Naive thymus-derived CD8-positive, alpha-beta T cell (primary cell): Measurements from ENCODE around the gene DIS3L2. TPM values are rescaled to one million over a fixed set of nuclear protein-coding genes. Genes with fewer than 3 reads are reported as not detected.

ENCODE experiments used
- ATAC-seq, 2 donors: fragments of 150-1000 bp; cut with Tn5 transposase in 1 of 2; sonication (Bioruptor Pico), chemical (Tn5 transposase) in 1 of 2; 1 replicate in 1 of 2; 2 replicates in 1 of 2; pipeline ENCODE4 v1.10.0; 2021; ENCODE audit warnings: mild to moderate bottlenecking in 2 of 2, moderate library complexity in 2 of 2
- POLR2A ChIA-PET: fragments of 350-600 bp; sonication (Branson Sonifier 250); formaldehyde crosslinking; loops from one replicate; lab custom pipeline; 2021; ENCODE audit warnings: antibody characterized with exemption; lab: Charles Lee
- DNase-seq, 10 donors: peaks; one replicate each; pipeline versions ENCODE4 v3.0.0 to v3.0.0-alpha.2; 2020 to 2022
- H3K27ac Mint-ChIP-seq, 10 donors: one replicate each; pipeline ENCODE4 v1.8.0; 2020 to 2022; ENCODE audit warnings: mild to moderate bottlenecking in 10 of 10, mixed read lengths in 10 of 10, moderate library complexity in 4 of 10, inconsistent platforms in 1 of 10
- H3K27me3 Mint-ChIP-seq, 5 donors: one replicate each; pipeline ENCODE4 v1.8.0; 2021 to 2022; ENCODE audit warnings: mixed read lengths in 5 of 5
- H3K36me3 Mint-ChIP-seq, 3 donors: one replicate each; pipeline ENCODE4 v1.8.0; 2020 to 2022; ENCODE audit warnings: mixed read lengths in 3 of 3, mild to moderate bottlenecking in 2 of 3, inconsistent platforms in 1 of 3
- H3K4me1 Mint-ChIP-seq, 4 donors: one replicate each; pipeline ENCODE4 v1.8.0; 2021 to 2022; ENCODE audit warnings: mixed read lengths in 4 of 4
- H3K4me3 Mint-ChIP-seq, 10 donors: one replicate each; pipeline ENCODE4 v1.8.0; 2020 to 2022; ENCODE audit warnings: mild to moderate bottlenecking in 10 of 10, mixed read lengths in 10 of 10, moderate library complexity in 6 of 10, inconsistent platforms in 1 of 10
- H3K9me3 Mint-ChIP-seq, 9 donors: one replicate each; pipeline ENCODE4 v1.8.0; 2020 to 2022; ENCODE audit warnings: mixed read lengths in 9 of 9, mild to moderate bottlenecking in 3 of 9, inconsistent platforms in 1 of 9, moderate library complexity in 1 of 9
- polyA plus RNA-seq, 3 donors: library from polyadenylated mRNA; unstranded; fragments of 300-500 nt; fragmentation: Illumina TruSeq; gene quantifications; one replicate each; pipeline ENCODE4 v1.2.3, GENCODE V29; 2021
- total RNA-seq, 8 experiments: library from RNA in 2 of 8; stranded (reverse) in 2 of 8; gene quantifications; one replicate each; pipeline ENCODE4 v1.2.3 and lab custom pipeline; 2021 to 2026

DIS3L2 gene
- total and polyA plus RNA-seq, 5 experiments from 2014 or later: 12.5 to 59.1 (median 17.2) TPM

DNA sequence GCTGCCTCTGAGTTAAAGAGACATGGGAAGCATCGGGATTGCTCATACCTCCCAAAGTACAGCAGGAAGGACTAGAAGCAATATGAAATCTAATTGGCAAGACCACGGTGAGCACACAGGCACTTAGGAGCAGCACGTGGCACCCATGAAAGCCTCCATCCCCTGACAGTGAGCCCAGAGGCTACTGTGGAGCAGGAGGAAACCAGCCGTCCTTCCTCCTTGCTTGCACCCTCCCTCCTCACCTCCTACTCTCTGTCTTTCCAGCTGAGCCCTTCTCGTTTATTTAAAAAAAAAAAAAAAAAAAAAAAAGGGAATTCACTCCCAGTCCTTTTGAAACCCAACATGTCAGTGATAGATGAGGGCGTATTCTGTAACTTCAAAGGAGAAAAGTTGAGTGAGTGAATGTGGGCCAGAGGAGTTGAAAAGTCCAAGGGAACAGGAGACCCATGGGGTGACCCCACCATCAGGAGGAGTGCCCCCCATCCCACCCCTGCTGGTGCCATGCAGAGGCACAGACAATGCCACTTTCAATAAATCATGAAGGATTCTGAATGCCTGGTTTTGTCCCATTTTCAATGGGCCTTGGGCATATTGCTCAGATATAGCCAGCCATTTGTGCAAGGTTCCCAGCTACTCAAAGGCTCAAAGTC is 320.5 kb downstream of the DIS3L2 start:
- Mint-ChIP-seq H3K4me1 (peaks cover 41 to 57% (median 50%) of the 10 kb centered on the region in 4 donors), H3K27me3 (no peaks in the 10 kb centered on the region), H3K4me3 (no peak overlapping the region), H3K9me3 (peaks cover 0 to 3% (median 0%) of the 10 kb centered on the region in 9 donors), H3K27ac (peak overlapping the region in 1 of 10 donors; percentile 80), H3K36me3 (peaks cover 0 to 27% (median 14%) of the 10 kb centered on the region in 3 donors)
- no peak for DNase-seq
- POLR2A ChIA-PET: interaction anchor here (0.7 to 5.8 kb wide), 4 partner anchors 27 to 947 kb away, joined by 3 to 46 read pairs (median 5); no protein-coding TSS in a partner anchor
- no peak for ATAC-seq

DNA sequence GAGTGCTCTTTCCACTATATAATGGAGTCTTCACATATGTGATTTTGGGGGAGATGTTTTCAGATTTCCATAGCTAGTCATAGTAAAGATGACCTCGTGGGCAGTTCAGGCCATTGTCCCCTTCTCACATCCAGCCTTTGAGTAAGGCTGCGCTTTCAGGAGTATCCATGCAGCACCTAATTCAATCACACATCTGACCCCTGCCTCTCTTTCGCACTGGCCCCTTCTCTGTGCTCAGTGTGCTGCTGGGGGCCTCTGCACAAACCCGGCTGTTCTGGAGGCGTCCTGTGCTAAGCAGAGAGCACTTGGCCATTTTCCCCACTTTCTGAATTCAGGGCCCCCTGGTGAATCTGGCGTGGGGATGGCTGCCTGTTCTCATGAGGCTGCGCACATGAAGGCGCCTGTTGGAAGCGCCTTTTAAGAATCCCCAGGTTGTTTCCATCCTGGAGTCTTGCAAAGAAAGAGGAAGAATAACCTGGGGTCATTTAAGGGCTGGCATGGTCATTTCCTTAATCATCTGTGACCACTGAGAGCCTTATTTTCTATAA is 321.1 kb downstream of the DIS3L2 start:
- Mint-ChIP-seq H3K4me3 (no peak overlapping the region), H3K27ac (peak overlapping the region in 5 of 10 donors; percentile 21 to 95 (median 89))

GRCh38 chr2:232286001-232286868 is 324.7 kb downstream of the DIS3L2 start:
- POLR2A ChIA-PET: interaction anchor here (1.0 to 5.8 kb wide), 6 partner anchors 13 to 36 kb away, joined by 3 to 46 read pairs (median 8); no protein-coding TSS in a partner anchor

More for the DNA sequence above, 321.1 kb downstream of the DIS3L2 start:
- DNase-seq: no peak
- Mint-ChIP-seq H3K36me3 (peaks cover 0 to 27% (median 14%) of the 10 kb centered on the region in 3 donors), H3K27me3 (no peaks in the 10 kb centered on the region), H3K9me3 (peaks cover 0 to 3% (median 0%) of the 10 kb centered on the region in 9 donors), H3K4me1 (peaks cover 41 to 61% (median 54%) of the 10 kb centered on the region in 4 donors)
- no peak for ATAC-seq
- POLR2A ChIA-PET: interaction anchor here (0.7 to 5.8 kb wide), 5 partner anchors 26 to 946 kb away, joined by 3 to 46 read pairs (median 7); no protein-coding TSS in a partner anchor

GRCh38 chr2:232287316-232287715 is 325.8 kb downstream of the DIS3L2 start:
- H3K36me3 Mint-ChIP-seq: no peaks in the 10 kb centered on the region
- H3K4me3 Mint-ChIP-seq: peak overlapping the region in 3 of 10 donors; percentile 1 to 34 (median 30)
- no peaks in the 10 kb centered on the region for H3K9me3 Mint-ChIP-seq
- POLR2A ChIA-PET: interaction anchor here (1.0 to 5.8 kb wide), 4 partner anchors 12 to 28 kb away, joined by 3 to 46 read pairs (median 22); no protein-coding TSS in a partner anchor
- ATAC-seq (no peak), DNase-seq (no peak)
- H3K4me1 Mint-ChIP-seq: peaks cover 46 to 72% (median 59%) of the 10 kb centered on the region in 4 donors
- peak overlapping the region; percentile 77 to 96 (median 92) for H3K27ac Mint-ChIP-seq
- H3K27me3 Mint-ChIP-seq: no peaks in the 10 kb centered on the region

More at GRCh38 chr2:232286001-232286868, 324.7 kb downstream of the DIS3L2 start:
- Mint-ChIP-seq H3K36me3 (peaks cover 0 to 2% (median 2%) of the 10 kb centered on the region in 3 donors), H3K4me3 (peak overlapping the region in 9 of 10 donors; percentile 22 to 72 (median 48)), H3K27me3 (no peaks in the 10 kb centered on the region), H3K9me3 (no peaks in the 10 kb centered on the region), H3K27ac (peak overlapping the region; percentile 89 to 96 (median 94)), H3K4me1 (peaks cover 44 to 72% (median 59%) of the 10 kb centered on the region in 4 donors)
- ATAC-seq (peak; percentile 72 to 76), DNase-seq (peak in 4 of 10 donors; percentile 3 to 28 (median 23))

DNA sequence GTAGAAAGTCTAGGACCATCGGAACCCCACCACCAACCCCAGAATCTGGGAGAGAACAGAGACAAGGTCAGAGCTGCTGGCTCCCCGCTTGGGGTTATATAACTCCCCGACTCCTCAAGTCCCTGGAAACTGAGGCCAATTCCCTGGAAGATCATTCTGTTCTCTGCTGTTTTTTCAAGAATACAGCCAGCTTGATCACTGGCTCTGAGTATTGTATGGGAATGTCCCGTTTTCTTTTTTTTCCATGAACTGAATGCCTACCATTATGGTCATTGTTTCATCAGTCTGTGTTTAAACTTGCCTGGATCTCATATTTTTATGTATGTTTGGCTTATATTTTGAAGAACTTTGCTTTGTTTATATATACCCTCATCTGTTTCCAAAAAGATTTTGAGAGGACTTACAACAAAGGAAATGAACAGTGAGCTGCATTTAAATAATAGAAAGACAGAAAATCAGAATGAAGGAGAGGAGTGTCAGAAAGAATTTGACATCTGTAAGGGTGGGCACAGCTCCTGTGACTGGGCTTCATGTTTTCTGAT is 327.0 kb downstream of the DIS3L2 start:
- H3K27me3 Mint-ChIP-seq: no peaks in the 10 kb centered on the region
- no peaks in the 10 kb centered on the region for H3K9me3 Mint-ChIP-seq
- no peak for DNase-seq
- H3K4me1 Mint-ChIP-seq: peaks cover 50 to 71% (median 62%) of the 10 kb centered on the region in 4 donors
- H3K36me3 Mint-ChIP-seq: peaks cover 0 to 8% (median 0%) of the 10 kb centered on the region in 3 donors
- ATAC-seq: no peak
- POLR2A ChIA-PET: interaction anchor here (0.6 to 3.3 kb wide), 5 partner anchors 10 to 1849 kb away, joined by 3 to 12 read pairs (median 4); no protein-coding TSS in a partner anchor
- peak overlapping the region in 9 of 10 donors; percentile 22 to 96 (median 89) for H3K27ac Mint-ChIP-seq
- no peak overlapping the region for H3K4me3 Mint-ChIP-seq

DNA sequence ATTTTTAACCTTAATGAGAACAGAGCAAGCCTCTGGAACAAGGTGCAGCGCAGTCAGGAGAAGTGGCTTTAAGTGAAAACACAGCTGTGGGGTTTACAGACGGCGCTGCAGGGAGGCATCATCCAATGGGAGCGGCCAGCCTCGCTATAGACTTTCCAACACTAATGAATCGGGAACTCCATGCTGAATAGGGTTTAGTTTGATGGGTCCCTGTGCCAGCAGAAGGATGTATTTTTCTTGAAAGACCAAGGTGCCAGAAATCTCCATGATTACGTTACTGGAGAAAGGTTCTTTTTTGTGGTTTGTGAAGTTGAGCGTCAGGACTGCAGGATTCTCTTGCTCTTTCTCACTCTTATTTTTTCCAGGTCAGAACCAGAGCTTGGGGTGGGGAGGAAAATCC is 329.2 kb downstream of the DIS3L2 start:
- Mint-ChIP-seq H3K36me3 (peaks cover 0 to 13% (median 0%) of the 10 kb centered on the region in 3 donors), H3K9me3 (no peaks in the 10 kb centered on the region), H3K27me3 (no peaks in the 10 kb centered on the region), H3K27ac (peak overlapping the region in 1 of 10 donors; percentile 43), H3K4me1 (peaks cover 35 to 54% (median 44%) of the 10 kb centered on the region in 4 donors), H3K4me3 (no peak overlapping the region)
- ATAC-seq (no peak), DNase-seq (no peak)
- POLR2A ChIA-PET: interaction anchor here (2.7 kb wide), 1 partner anchor 17 kb away, joined by 9 read pairs; no protein-coding TSS in a partner anchor

GRCh38 chr2:232291343-232291742 is 329.8 kb downstream of the DIS3L2 start:
- Mint-ChIP-seq H3K27me3 (no peaks in the 10 kb centered on the region), H3K4me1 (peaks cover 28 to 47% (median 37%) of the 10 kb centered on the region in 4 donors), H3K9me3 (no peaks in the 10 kb centered on the region), H3K36me3 (peaks cover 0 to 13% (median 0%) of the 10 kb centered on the region in 3 donors), H3K27ac (peak overlapping the region in 2 of 10 donors; percentile 13 to 14), H3K4me3 (no peak overlapping the region)
- ATAC-seq: no peak
- no peak for DNase-seq
- POLR2A ChIA-PET: interaction anchor here (3.2 to 3.9 kb wide), 2 partner anchors 18 to 24 kb away, joined by 15 to 42 read pairs; no protein-coding TSS in a partner anchor

- DNase-seq (peak in 2 of 10 donors; percentile 30 to 72), ATAC-seq (peak; percentile 40 to 50)
- Mint-ChIP-seq H3K27ac (peak overlapping the region; percentile 8 to 93 (median 57)), H3K4me1 (peaks cover 20 to 36% (median 28%) of the 10 kb centered on the region in 4 donors), H3K36me3 (peaks cover 0 to 13% (median 0%) of the 10 kb centered on the region in 3 donors), H3K27me3 (no peaks in the 10 kb centered on the region), H3K4me3 (peak overlapping the region in 3 of 10 donors; percentile 26 to 62 (median 43)), H3K9me3 (no peaks in the 10 kb centered on the region)
- POLR2A ChIA-PET: interaction anchor here (0.7 to 3.9 kb wide), 4 partner anchors 9 to 28 kb away, joined by 3 to 42 read pairs (median 10); no protein-coding TSS in a partner anchor
These were observed 331.1 kb downstream of the DIS3L2 start for GRCh38 chr2:232292395-232293154.

GRCh38 chr2:232293191-232293590 is 331.7 kb downstream of the DIS3L2 start:
- no peaks in the 10 kb centered on the region for H3K27me3 Mint-ChIP-seq
- no peaks in the 10 kb centered on the region for H3K9me3 Mint-ChIP-seq
- peaks cover 17 to 34% (median 27%) of the 10 kb centered on the region in 4 donors for H3K4me1 Mint-ChIP-seq
- H3K27ac Mint-ChIP-seq: peak overlapping the region in 8 of 10 donors; percentile 8 to 93 (median 76)
- no peak for DNase-seq
- no peak for ATAC-seq
- POLR2A ChIA-PET: interaction anchor here (1.0 to 3.9 kb wide), 5 partner anchors 10 to 27 kb away, joined by 3 to 42 read pairs (median 6); no protein-coding TSS in a partner anchor
- H3K4me3 Mint-ChIP-seq: peak overlapping the region in 6 of 10 donors; percentile 11 to 62 (median 34)
- H3K36me3 Mint-ChIP-seq: peaks cover 0 to 13% (median 0%) of the 10 kb centered on the region in 3 donors

DNA sequence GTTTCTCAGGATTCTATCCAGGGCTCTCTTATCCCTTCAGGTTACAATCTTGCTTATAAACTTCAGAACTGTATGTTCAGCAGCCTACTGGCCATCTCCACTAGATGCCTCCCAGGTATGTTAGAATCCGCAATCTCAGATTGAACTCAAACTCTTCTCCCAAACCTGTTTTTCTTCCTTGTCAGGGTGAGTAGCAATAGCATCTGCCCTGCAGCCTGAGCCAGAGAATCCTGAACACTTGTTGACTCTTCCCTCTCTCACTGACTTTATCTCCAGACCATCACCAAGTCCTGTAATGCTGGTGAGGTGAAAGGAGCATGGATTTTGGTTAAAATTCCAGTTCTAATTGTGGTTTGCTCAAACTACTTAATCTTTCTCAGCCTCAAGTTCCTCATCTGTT is 334.5 kb downstream of the DIS3L2 start:
- Mint-ChIP-seq H3K4me3 (no peak overlapping the region), H3K27me3 (no peaks in the 10 kb centered on the region), H3K36me3 (peaks cover 0 to 16% (median 3%) of the 10 kb centered on the region in 3 donors), H3K4me1 (peaks cover 29 to 51% (median 50%) of the 10 kb centered on the region in 4 donors), H3K27ac (no peak overlapping the region), H3K9me3 (no peaks in the 10 kb centered on the region)
- DNase-seq (no peak), ATAC-seq (no peak)
- POLR2A ChIA-PET: no interaction called here
